Liver (tissue), 3 donors: ENCODE results near the gene TAF3.

ENCODE experiments used
- CTCF ChIP-seq: fragments of 150-350 bp; IDR thresholded peaks from 2 replicates; pipeline ENCODE4 v1.5.1; 2017; ENCODE audit warnings: improper control_type of control experiment, low read depth, low read length; ENCODE audit not compliant: missing input control
- RAD21 ChIP-seq, 2 donors: IDR thresholded peaks; 2 replicates each; pipeline ENCODE4 v1.6.1; 2016; ENCODE audit warnings: antibody characterized with exemption in 2 of 2, mild to moderate bottlenecking in 2 of 2
- RXRA ChIP-seq, 2 donors: IDR thresholded peaks; 2 replicates each; pipeline ENCODE4 v1.6.1; 2017 to 2018; ENCODE audit warnings: antibody characterized with exemption in 2 of 2, mild to moderate bottlenecking in 1 of 2
- donor health status: healthy.
- donor health status: healthy.

- no peak for TF ChIP-seq RAD21 (IDR thresholded peaks at IDR 0.05)
- TF ChIP-seq CTCF: no peak
- TF ChIP-seq RXRA (IDR thresholded peaks at IDR 0.05): no peak
Observed at GRCh38 chr10:8014649-8015048, 196.3 kb downstream of the TAF3 start.
